Activated CD4-positive, alpha-beta T cell treated with anti-CD3 and anti-CD28 coated beads, Interleukin-2, amount 10 ng/mL, durations not matched to agents 24 days and 14 days (primary cell): ENCODE data around the gene ITGB8. TPM values are rescaled to one million over a fixed set of nuclear protein-coding genes. Genes with fewer than 3 reads are reported as not detected.
"Not testable (repeated sequence)": the region's sequence is repeated elsewhere in the genome, so short reads cannot be mapped to it uniquely, and the experiment has no call there.

Experiments used
- DNase-seq: peaks from one replicate; pipeline ENCODE4 v3.0.0; 2022
- H3K27ac Mint-ChIP-seq: one replicate; pipeline ENCODE4 v1.8.0; 2022; ENCODE audit warnings: mild to moderate bottlenecking, mixed read lengths
- H3K27me3 Mint-ChIP-seq: one replicate; pipeline ENCODE4 v1.8.0; 2022; ENCODE audit warnings: mixed read lengths
- H3K36me3 Mint-ChIP-seq: one replicate; pipeline ENCODE4 v1.8.0; 2022; ENCODE audit warnings: low read depth, mild to moderate bottlenecking, mixed read lengths
- H3K4me1 Mint-ChIP-seq: one replicate; pipeline ENCODE4 v1.8.0; 2021; ENCODE audit warnings: mixed read lengths
- H3K4me3 Mint-ChIP-seq: one replicate; pipeline ENCODE4 v1.8.0; 2022; ENCODE audit warnings: mild to moderate bottlenecking, moderate library complexity, mixed read lengths
- H3K9me3 Mint-ChIP-seq: one replicate; pipeline ENCODE4 v1.8.0; 2021; ENCODE audit warnings: mixed read lengths
- intact Hi-C: fragments of 100-400 bp; cut with micrococcal nuclease; formaldehyde crosslinking; loops from one replicate; pipeline ENCODE4 v1.15.1; 2023
- total RNA-seq: library from RNA; stranded (reverse); gene quantifications from 2 replicates; pipeline ENCODE4 v1.2.3, GENCODE V29; 2022

The ITGB8 gene
- total RNA-seq, 1 donor from 2014 or later, result not detected

DNA sequence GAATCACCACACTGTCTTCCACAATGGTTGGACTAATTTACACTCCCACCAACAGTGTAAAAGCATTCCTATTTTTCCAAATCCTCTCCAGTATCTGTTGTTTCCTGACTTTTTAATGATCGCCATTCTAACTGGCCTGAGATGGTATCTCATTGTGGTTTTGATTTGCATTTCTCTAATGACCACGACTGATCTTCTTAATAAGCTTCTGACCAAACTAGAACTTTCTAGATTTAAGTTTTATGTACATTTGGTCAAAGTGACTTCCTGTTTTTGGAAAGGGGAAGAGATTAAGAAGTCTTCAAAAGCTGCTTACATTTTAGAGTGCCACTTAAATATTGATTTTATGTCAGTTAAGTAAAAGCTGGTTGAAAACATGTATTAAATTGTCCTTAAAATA is 58.5 kb downstream of the ITGB8 start:
- H3K9me3 Mint-ChIP-seq, H3K36me3 Mint-ChIP-seq, H3K4me1 Mint-ChIP-seq, H3K4me3 Mint-ChIP-seq, intact Hi-C loops, DNase-seq, H3K27ac Mint-ChIP-seq, H3K27me3 Mint-ChIP-seq: not testable (repeated sequence)

DNA sequence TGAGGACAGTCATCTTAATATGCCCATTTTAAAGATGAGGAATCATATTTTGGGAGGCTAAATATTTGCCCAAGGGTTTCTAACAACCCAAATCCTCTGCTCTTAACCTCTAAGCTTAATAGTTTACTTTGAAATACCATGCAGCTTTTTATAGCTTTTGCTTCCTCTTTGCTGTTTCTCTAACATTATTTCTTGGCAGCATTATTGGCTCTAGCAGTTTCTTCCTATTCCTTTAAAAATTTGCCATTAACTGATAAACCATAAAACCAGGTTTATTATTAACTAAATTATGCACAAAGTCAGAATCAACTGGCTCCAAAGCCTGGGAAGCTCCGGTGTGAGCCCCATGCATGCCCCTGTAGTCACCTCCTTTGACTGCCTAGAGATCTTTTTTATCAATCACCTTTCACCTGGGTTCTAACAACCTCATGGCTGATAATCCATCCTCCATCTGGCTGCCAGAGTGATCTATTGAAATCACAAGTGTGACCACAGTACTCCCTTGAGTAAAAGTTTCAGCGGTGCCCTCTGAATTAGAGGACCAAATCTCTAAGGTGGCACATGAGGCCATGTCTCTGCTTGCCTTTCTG is 62.4 kb downstream of the ITGB8 start:
- H3K36me3 Mint-ChIP-seq, result no peaks in the 10 kb centered on the region
- H3K4me3 Mint-ChIP-seq, result no peak overlapping the region
- no peaks in the 10 kb centered on the region for H3K27me3 Mint-ChIP-seq
- H3K27ac Mint-ChIP-seq, result no peak overlapping the region
- H3K9me3 Mint-ChIP-seq, result no peaks in the 10 kb centered on the region
- no peak for DNase-seq
- H3K4me1 Mint-ChIP-seq, result no peaks in the 10 kb centered on the region
- intact Hi-C loops, result no loop called here

DNA sequence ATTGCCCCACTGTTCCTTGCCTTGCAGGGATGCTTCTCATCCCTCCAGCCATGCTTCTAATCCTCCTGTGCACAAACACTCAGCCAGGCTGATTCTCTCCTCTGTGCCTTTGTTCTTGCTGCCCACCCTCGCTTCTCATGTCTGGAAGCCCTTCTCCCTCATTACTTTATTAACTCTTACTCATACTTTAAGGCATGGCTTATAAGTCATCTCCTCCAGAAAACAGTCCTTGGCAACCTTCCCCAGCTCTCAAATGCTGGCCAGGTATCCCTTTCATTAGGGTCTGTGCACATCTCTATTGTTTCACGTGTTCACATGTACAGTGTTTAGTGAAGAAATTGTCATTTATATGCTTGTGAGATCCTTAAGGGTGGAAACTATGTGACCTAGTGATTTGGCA is 62.9 kb downstream of the ITGB8 start:
- intact Hi-C loops, result no loop called here
- Mint-ChIP-seq H3K9me3 (no peaks in the 10 kb centered on the region), H3K4me1 (no peaks in the 10 kb centered on the region), H3K36me3 (no peaks in the 10 kb centered on the region), H3K4me3 (no peak overlapping the region), H3K27ac (no peak overlapping the region), H3K27me3 (no peaks in the 10 kb centered on the region)
- no peak for DNase-seq

DNA sequence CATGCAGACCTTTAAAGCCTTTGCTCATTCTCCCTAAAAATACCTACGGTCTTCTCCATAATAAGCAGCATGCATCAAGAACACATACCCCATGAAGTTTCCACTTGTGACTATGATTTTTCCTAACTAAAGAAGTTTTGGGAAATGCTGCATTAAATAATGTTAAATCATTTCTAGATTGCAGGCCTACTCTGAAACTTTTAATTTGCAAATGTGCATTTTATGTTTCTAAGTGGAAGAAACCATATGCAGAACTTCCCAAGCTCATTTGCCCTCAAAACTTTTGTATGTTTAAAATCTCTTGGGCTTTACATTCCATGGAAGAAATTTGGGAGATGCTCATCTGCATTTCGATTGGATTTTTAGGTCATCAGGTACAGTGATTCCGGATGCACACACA is 63.6 kb downstream of the ITGB8 start:
- Mint-ChIP-seq H3K27me3 (no peaks in the 10 kb centered on the region), H3K9me3 (no peaks in the 10 kb centered on the region), H3K4me3 (no peak overlapping the region), H3K36me3 (no peaks in the 10 kb centered on the region), H3K4me1 (no peaks in the 10 kb centered on the region), H3K27ac (no peak overlapping the region)
- intact Hi-C loops, result no loop called here
- DNase-seq, result no peak

DNA sequence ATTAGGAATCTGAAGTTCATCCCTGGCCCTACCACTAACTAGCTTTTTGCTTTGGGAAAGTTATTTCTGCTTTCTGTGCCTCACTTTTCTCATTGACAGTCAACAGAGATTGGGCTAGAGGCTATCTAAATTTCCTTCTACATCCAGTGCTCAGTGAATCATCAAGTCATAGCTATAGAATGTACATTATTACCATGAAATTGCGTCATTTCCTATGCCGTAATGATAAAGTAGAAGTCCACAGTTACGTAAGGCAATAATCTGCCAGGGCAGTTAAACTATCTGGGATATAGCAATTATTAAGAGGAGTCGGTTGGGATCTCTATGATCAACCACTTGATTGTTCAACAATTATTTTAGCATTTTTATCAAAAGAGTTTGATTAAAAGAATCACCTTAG is 64.4 kb downstream of the ITGB8 start:
- Mint-ChIP-seq H3K36me3 (no peaks in the 10 kb centered on the region), H3K27me3 (no peaks in the 10 kb centered on the region), H3K27ac (no peak overlapping the region), H3K4me1 (no peaks in the 10 kb centered on the region), H3K9me3 (no peaks in the 10 kb centered on the region), H3K4me3 (no peak overlapping the region)
- DNase-seq, result no peak
- intact Hi-C loops, result no loop called here

DNA sequence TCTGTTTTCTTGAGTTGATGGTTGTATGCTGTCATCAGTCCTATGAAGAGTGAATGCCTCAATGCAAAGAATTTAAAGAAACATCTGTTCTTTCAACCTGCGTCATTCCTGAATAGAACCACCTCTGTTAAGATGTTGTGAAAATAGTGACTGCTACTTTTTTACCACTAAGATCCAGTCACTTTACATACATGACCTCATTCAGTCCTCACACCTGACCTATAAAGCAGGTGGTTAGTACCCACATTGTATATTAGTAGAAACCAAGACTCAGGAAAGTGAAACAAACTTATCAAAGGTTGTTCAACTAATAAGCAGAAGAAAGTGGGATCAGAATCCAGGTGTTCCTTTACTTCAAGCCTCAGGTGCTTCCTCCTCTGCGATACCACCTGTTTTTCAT is 64.8 kb downstream of the ITGB8 start:
- Mint-ChIP-seq H3K27ac (no peak overlapping the region), H3K4me3 (no peak overlapping the region), H3K9me3 (no peaks in the 10 kb centered on the region), H3K36me3 (no peaks in the 10 kb centered on the region), H3K4me1 (no peaks in the 10 kb centered on the region), H3K27me3 (no peaks in the 10 kb centered on the region)
- intact Hi-C loops, result no loop called here
- no peak for DNase-seq

DNA sequence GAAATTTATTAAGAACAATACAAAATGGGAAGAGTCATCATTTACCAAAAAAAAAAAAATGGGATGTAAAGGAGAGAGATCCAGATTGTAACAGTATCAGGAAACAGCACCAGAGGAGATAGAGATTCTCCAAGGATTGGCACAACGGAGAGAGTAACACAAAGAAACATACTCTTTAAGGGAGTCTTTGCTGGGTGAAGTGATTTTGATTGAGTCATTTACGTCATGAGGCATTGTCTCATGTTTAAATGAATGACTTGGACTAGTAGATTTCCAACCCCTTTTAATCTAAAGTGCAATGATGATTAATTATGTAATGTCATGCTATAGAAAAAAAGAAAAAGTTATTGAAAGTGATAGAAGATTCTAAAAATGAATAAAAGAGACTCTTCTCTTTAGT is 68.8 kb downstream of the ITGB8 start:
- no peak overlapping the region for H3K4me3 Mint-ChIP-seq
- no peak for DNase-seq
- H3K4me1 Mint-ChIP-seq, result no peaks in the 10 kb centered on the region
- no peaks in the 10 kb centered on the region for H3K27me3 Mint-ChIP-seq
- no peaks in the 10 kb centered on the region for H3K9me3 Mint-ChIP-seq
- intact Hi-C loops, result no loop called here
- no peak overlapping the region for H3K27ac Mint-ChIP-seq
- H3K36me3 Mint-ChIP-seq, result no peaks in the 10 kb centered on the region

DNA sequence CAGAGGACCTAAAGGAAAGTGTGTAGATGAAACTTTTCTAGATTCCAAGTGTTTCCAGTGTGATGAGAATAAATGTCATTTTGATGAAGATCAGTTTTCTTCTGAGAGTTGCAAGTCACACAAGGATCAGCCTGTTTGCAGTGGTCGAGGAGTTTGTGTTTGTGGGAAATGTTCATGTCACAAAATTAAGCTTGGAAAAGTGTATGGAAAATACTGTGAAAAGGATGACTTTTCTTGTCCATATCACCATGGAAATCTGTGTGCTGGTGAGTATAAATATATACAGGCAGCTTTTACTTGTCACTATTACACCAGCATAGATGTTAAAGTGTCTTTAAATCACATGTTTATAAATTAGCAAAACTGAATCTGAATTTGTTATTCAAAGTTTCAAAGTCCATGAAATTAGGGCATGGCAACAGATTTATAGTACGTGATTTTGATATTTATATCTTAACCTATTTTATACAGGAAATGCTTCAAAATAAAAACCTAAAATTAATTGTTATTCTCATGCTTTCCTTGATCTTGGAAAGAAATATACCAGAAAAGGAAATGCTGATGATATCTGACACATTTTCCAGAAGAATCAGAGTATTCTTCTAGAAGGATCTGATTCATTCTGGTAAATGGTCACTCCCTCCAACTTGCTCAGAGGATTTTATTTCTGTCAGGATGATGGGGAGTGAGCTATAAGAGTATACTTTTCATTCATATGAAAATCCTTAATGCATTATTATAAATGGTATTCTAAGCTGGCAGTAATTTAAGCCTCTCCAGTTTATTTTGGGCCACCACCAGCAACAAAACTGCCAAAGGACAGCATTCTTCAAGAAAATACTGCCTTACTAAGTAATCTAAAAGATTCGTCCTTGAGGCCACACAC is 71.4 kb downstream of the ITGB8 start:
- no peaks in the 10 kb centered on the region for H3K36me3 Mint-ChIP-seq
- no peak overlapping the region for H3K27ac Mint-ChIP-seq
- intact Hi-C loops, result no loop called here
- no peak for DNase-seq
- no peaks in the 10 kb centered on the region for H3K27me3 Mint-ChIP-seq
- no peaks in the 10 kb centered on the region for H3K9me3 Mint-ChIP-seq
- H3K4me1 Mint-ChIP-seq, result no peaks in the 10 kb centered on the region
- H3K4me3 Mint-ChIP-seq, result no peak overlapping the region

DNA sequence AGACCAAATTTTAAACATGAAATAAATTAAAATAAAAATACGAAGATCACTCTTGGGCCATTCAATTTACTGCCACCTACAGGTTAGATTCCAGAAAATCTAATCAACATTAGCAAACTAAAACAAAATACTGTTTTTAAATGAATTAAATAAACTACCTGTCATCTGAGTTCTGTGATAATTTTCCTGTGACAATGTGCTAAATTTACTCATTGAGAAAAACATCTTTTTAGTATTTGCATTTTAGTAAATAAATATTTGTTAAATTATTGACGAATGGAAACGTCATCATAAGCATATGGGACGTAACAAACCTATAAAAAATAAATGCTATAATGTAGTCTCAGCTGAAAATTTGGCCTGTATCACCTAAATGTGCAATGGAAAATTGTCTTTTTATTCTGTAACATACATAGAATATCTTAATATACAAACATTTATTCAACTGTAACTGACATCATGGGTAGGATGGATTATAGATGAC is 72.1 kb downstream of the ITGB8 start:
- no peak for DNase-seq
- Mint-ChIP-seq H3K4me1 (no peaks in the 10 kb centered on the region), H3K27me3 (no peaks in the 10 kb centered on the region), H3K36me3 (no peaks in the 10 kb centered on the region), H3K9me3 (no peaks in the 10 kb centered on the region), H3K4me3 (no peak overlapping the region), H3K27ac (no peak overlapping the region)
- intact Hi-C loops, result no loop called here

DNA sequence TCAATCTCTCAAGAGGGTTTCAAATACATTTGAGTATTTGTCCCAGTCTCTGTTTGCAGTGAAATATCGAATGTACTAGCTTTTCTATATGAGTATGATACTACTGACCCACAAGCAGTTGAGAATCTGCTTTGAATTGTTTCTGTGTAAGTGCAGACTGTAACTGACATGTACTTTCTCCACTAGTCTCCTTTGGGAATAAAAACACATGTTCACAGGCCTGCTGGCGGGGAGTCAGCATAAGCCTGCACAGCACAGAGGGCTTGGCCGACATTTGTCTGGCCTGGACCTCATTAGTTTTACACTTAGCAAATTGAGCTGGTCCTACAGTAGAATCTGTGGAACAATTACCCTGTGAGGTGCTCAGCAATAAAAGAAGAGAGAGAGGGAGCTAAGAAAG is 72.6 kb downstream of the ITGB8 start:
- H3K36me3 Mint-ChIP-seq, result no peaks in the 10 kb centered on the region
- DNase-seq, result no peak
- no peaks in the 10 kb centered on the region for H3K9me3 Mint-ChIP-seq
- H3K27ac Mint-ChIP-seq, result no peak overlapping the region
- H3K4me3 Mint-ChIP-seq, result no peak overlapping the region
- H3K27me3 Mint-ChIP-seq, result no peaks in the 10 kb centered on the region
- intact Hi-C loops, result no loop called here
- H3K4me1 Mint-ChIP-seq, result no peaks in the 10 kb centered on the region

DNA sequence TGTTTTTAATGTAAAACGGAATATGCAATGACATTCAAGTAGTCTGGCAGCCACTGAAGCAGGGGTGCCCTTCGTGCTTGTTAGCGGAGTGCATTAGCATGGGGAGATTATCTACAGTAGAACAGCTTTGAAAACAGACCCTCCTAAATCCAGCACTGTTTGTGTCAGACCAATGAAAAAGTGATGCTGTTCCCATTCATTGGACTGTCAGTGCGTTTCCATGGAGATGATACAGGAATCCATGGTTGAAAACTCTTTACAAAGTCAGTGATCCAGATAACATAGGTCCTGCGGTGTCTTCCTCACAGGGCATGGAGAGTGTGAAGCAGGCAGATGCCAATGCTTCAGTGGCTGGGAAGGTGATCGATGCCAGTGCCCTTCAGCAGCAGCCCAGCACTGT is 73.6 kb downstream of the ITGB8 start:
- no peaks in the 10 kb centered on the region for H3K9me3 Mint-ChIP-seq
- no peaks in the 10 kb centered on the region for H3K36me3 Mint-ChIP-seq
- H3K27ac Mint-ChIP-seq, result no peak overlapping the region
- H3K4me3 Mint-ChIP-seq, result no peak overlapping the region
- intact Hi-C loops, result no loop called here
- DNase-seq, result no peak
- H3K4me1 Mint-ChIP-seq, result no peaks in the 10 kb centered on the region
- H3K27me3 Mint-ChIP-seq, result no peaks in the 10 kb centered on the region

DNA sequence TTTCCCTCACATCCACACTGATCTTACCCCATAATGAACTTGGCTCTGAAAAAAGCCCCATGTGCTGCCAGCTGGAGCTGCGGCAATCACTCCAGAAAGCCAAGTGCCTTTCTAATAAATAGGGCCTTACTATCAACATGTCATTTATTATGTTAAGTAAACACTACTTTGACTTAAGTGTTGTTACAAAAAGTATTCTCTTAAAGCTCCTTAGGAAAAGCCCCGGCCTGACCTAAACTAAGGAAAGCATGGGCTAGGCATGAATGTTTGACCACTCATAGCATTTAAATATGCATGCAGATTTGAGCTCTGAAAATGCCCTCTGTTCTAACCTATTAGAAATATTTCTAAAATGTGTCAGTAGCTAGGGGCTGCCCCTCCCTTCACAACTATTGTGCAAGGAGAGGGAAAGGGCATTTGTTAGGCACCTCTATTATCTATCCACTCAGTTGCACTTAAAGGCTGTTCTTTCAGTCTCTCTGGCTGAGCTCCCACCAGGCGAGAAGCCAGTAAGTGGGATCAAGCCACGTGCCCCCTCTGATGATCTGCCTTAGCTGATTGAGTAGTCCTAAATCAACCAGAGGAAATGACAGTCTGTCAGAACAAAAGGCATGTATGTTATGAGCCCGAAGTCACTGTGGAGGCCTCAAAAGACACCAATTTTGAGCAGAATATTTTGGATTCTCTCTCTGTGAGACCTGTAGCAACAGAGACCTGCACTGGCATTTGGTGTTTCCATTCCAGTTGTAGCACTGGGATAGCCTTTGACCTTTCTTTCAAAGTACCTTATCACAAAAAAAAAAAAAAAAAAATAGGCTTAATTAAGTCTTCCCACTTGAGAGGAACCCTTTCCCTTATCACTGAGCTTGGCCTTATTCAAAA is 77.1 kb downstream of the ITGB8 start:
- H3K36me3 Mint-ChIP-seq, result no peaks in the 10 kb centered on the region
- no peak overlapping the region for H3K27ac Mint-ChIP-seq
- intact Hi-C loops, result no loop called here
- H3K9me3 Mint-ChIP-seq, result no peaks in the 10 kb centered on the region
- no peak for DNase-seq
- H3K4me1 Mint-ChIP-seq, result no peaks in the 10 kb centered on the region
- no peak overlapping the region for H3K4me3 Mint-ChIP-seq
- H3K27me3 Mint-ChIP-seq, result no peaks in the 10 kb centered on the region

DNA sequence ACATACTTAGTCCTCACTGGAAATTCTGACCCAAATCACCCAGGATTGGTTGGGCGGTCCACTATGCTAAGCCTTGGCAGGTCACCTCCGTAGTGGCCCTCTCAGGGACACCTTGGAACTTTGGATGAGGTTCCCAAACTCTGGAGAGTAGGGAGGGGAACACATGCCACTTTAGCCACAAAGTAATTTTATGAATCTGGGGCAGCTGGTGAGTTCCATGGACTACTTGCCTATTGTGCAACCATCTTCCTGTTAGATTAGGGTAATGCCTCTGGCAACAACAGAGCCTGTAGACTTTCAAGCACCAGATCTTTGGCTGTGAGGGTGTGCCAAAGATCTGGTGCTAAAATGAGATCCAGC is 77.7 kb downstream of the ITGB8 start:
- Mint-ChIP-seq H3K36me3 (no peaks in the 10 kb centered on the region), H3K4me1 (no peaks in the 10 kb centered on the region), H3K4me3 (no peak overlapping the region), H3K27me3 (no peaks in the 10 kb centered on the region), H3K27ac (no peak overlapping the region), H3K9me3 (no peaks in the 10 kb centered on the region)
- DNase-seq, result no peak
- intact Hi-C loops, result no loop called here

DNA sequence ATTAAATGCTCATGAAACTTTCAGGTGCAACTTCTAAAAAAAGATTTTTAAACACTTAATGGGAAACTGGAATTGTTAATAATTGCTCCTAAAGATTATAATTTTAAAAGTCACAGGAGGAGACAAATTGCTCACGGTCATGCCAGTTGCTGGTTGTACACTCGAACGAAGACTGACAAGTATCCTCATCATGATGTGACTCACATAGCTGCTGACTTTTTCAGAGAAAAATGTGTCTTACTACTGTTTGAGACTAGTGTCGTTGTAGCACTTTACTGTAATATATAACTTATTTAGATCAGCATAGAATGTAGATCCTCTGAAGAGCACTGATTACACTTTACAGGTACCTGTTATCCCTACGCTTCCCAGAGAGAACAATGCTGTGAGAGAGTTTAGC is 79.3 kb downstream of the ITGB8 start:
- H3K27me3 Mint-ChIP-seq, result no peaks in the 10 kb centered on the region
- intact Hi-C loops, result no loop called here
- H3K27ac Mint-ChIP-seq, result no peak overlapping the region
- no peaks in the 10 kb centered on the region for H3K4me1 Mint-ChIP-seq
- H3K4me3 Mint-ChIP-seq, result no peak overlapping the region
- H3K9me3 Mint-ChIP-seq, result no peaks in the 10 kb centered on the region
- no peaks in the 10 kb centered on the region for H3K36me3 Mint-ChIP-seq
- DNase-seq, result no peak
